GM18867 (cell line): Measurements from ENCODE around the gene OLFML2A.
"Not testable (repeated sequence)": the region's sequence is repeated elsewhere in the genome, so short reads cannot be mapped to it uniquely, and the experiment has no call there.

Experiments used
- ATAC-seq: cut with Tn5 transposase; IDR thresholded peaks from one replicate; pipeline ENCODE4 v1.9.1; 2021; ENCODE audit warnings: mild to moderate bottlenecking, moderate library complexity; ENCODE audit not compliant: unreplicated experiment

OLFML2A gene

DNA sequence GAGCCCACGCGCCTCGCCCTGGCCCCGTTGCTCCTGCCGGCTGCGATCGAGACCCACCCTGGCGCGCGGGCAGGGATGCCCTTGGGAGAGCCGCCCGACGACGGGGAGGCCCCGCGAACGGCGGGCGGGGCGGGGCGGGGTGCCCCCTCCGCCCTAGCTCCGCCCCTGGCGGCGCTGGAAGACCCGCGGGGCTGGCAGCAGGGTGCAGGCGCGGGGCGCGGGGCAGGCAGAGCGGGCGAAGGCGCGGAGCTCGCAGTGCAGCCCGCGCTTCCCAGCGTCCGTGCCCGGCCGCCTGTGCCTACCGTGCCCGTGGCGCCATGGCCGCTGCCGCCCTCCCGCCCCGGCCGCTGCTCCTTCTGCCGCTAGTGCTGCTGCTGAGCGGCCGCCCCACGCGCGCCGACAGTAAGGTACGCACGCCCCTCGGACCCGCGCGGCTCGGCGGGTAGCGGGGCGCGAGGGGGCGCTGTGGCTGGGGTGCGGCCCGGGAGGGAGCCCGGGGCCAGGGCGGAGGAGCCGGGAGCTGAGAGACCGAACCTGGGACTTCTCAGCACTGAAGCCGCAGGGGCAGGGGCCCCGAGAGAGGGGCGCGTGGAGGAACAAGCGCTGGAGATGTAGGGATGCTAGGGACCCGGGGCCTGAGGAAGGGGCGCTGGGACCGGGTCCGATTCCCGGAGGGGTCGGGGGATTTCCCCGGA, at the start of gene OLFML2A:
Gene OLFML2A (plus strand): TSS at position 180 of the 695 bp plus-strand sequence. CDS start 138 bp downstream, at position 318.
- ATAC-seq, result no peak

DNA sequence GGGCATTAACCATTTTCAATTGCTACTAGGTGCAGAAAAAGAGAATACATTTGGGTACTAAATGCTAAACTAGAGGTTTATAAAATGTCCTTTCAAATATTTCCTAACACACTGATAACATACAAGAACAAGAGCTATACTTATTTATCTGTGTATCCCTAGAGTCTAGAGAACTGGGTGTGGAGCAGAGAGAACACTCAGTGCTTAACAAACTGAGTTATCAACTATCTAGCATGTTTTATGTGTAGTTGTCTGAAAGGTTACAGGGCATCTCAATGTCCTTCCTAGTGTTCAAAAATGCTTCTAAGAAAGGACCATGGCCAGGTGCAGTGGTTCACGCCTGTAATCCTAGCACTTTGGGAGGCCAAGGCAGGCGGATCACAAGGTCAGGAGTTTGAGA, 46.2 kb upstream of the OLFML2A start:
- ATAC-seq, result no peak

DNA sequence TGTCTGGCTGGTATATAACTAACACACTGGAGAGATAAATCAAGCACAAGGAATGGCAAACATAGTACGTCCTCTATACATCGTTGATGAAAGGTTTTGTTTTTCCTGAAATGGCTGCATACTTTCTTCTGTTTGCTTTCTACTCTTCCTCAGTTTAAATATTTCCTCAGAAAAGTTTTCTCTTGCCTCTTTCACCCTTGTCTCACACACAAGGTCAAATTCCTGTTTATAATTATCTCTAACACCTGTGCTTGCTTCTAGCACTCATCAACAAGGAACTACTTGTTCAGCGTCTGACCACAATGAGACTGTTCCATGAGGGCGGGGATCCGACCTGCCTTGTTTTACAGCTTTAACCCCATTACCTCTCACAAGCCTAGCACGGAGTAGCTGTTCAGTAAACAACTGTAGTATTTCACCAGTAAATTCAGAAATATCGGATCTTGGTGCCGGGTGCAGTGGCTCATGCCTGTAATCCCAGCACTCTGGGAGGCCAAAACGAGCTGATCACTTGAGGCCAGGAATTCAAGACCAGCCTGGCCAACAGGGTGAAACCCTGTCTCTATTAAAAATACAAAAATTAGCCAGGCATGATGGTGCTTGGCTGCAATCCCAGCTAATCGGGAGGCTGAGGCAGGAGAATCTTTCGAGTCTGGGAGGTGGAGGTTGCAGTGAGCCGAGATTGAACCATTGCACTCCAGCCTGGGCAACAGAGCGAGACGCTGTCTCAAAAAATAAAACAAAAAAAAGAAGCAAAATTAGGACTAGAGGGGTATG, 42.8 kb upstream of the OLFML2A start:
- no peak for ATAC-seq

DNA sequence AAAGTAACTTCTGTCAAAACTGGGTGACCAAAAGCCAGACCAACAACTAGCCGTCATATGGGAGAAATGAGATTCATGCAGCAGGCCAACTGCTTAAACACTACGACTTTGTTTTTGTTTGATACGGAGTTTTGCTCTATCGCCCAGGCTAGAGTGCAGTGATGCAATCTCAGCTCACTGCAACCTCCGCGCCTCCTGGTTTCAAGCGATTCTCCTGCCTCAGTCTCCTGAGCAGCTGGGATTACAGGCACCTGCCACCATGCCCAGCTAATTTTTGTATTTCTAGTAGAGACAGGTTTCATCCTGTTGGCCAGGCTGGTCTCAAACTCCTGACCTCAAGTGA, 42.2 kb upstream of the OLFML2A start:
- ATAC-seq, result not testable (repeated sequence)

DNA sequence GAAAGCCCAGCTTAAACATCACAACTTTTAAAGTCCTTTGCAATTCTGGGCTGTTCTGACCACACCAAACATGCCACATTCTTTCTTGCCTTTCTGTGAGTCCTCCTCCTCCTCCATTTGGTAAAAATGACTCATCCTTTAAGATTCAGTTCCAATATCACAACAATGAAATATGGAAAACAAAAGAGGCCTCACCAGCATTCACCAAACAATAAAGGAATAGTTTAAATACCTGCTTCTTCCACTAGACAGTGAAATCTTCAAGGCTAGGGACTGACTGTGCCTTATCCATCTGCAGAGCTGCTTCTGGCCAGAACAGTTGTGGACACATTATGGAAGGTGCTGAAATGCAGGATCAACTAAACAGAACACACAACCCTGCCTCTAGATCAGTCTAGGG, 41.8 kb upstream of the OLFML2A start:
- ATAC-seq, result no peak

DNA sequence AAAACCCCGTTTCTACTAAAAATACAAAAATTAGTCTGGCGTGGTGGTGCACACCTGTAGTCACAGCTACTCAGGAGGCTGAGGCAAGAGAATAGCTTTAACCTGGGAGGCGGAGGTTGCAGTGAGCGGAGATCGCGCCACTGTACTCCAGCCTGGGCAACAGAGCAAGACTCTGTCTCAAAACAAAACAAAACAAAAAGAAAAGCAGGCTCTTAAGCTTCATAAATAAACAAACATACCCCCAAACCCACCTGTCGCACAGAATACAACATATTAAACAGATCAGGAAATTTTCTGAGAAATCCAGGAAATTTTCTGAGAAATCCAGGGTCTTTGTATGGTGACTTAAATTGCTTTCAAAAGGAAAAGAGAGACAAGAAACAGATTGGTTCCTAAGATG, 38.9 kb upstream of the OLFML2A start:
- not testable (repeated sequence) for ATAC-seq

DNA sequence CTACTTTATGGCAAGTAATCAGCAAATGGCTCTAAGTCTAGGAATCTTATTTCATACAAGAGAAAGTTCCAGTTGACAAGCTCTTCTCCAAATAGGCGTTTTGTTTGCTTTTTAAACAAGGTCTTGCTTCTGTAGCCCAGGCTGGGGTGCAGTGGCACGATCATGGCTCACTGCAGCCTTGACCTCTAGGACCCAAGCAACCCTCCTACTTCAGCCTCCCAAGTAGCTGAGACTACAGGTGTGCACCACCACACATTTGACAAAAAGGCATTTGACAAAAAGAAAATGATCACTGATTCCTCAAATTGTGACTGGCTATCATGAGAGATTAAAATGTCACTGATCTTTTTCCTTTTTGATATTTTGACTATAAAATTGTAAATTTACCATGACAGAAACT, 37.6 kb upstream of the OLFML2A start:
- ATAC-seq, result no peak

DNA sequence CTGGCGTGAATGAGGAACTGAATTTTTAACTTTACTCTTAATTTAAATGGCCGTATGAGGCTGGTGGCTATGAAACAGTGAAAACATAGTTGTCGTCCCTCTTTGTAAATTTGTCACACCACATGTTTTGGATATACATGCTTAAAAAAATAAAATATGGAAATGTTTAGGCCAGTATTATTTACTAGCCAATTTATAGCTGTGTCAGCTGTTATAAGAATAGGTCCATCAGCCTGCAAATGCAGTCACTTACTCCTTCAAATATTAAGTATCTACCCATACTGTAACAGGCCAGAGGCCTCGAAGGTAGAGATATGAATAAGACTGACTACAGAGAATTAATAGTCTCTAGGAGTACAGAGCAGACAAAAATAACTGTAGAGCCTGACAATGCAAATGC, 35.8 kb upstream of the OLFML2A start:
- no peak for ATAC-seq

DNA sequence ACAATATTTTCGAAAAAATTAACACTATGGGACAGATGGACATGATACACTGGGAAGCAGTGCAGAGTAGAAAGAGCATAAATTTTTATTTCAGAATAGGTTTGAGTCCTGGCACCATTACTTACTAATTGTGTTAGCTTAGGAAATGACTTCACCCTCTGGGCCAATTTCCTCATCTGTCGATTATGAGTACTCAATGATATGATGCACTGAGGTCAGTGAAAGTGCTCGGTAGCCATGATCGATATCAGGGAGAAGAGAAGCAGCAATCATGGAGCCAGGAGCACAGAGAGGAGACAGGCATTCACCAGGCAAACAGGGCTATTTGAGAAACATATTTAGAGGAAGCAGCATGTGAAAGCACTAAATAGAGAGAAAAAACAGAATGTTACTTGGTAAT, 35.3 kb upstream of the OLFML2A start:
- no peak for ATAC-seq

DNA sequence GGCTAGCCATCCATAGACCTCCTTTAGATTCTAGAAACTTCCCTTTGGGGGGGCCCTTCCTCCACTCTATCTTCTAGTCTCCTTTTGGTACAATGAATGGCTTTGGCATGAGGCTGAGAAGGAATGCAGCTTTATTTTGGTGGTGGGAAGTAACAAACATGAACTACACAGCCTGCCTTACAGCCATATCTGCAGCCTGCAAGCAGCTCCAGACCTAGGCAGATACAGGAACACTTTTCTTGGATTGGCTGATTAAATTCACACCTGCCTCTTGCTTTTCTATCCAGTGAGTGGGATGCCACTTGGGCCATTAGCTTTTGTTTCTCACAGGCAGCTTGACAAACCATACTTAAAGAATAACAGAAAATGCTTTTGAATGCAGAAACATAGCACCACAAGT, 34.0 kb upstream of the OLFML2A start:
- no peak for ATAC-seq

DNA sequence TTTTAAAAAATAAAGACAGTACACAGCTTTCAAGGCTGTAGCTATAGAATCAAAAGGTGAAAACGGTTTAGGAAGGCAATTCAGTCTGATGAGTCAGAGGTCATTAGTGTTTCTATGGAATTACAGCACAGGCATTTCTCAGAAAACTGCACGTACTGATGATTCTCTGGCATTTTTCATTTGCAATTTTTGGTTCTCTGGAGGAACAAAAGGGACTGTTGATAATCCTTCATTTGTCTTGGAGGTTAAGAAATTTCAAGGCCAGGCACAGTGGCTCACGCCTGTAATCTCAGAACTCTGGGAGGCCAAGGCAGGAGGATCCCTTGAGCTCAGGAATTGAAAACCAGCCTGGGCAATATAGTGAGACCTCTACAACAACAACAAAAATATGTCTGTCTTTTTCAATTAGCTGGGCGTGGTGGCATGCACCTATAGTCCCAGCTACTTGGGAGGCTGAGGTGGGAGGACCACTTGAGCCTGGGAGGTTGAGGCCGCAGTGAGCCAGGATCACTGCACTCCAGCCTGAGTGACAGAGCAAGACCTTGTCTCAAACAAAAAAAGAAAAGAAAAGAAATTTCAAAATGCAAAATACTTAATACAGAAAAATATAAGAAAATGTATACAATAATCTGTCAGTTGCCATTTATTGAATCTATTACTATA, 33.1 kb upstream of the OLFML2A start:
- ATAC-seq, result no peak

DNA sequence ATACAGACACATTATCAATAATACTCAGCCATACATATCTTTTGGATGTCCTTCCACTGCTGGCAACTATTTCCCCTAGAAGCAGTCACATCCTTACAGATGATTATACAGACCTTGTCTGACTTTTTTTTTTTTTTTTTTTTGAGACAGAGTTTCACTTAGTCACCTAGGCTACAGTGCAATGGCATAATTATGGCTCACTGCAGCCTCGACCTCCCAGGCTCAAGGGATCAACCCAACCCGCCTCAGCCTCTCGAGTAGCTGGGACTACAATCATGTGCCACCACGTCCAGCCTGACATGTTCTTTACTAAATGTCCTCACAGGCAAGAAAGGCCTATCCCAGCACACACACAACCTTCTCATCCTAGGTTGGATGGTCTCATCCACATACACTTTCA, 29.9 kb upstream of the OLFML2A start:
- ATAC-seq, result no peak

DNA sequence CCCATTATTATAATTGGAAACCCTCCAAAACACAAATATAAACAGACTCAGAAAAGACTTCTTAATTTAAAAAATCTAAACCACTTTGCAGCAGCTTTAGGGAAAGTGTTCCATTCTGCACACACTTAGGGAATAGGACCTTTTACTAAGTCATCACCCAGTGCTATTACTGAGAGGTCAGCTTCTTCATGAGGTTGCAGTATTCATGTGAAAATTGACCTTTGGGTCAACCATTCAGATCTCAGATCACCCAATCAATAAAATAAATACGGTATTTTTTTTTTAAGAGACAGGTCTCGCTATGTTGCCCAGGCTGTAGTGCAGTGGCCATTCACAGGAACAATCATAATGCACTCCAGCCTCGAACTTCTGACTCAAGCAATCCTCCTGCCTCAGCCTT, 27.6 kb upstream of the OLFML2A start:
- no peak for ATAC-seq

DNA sequence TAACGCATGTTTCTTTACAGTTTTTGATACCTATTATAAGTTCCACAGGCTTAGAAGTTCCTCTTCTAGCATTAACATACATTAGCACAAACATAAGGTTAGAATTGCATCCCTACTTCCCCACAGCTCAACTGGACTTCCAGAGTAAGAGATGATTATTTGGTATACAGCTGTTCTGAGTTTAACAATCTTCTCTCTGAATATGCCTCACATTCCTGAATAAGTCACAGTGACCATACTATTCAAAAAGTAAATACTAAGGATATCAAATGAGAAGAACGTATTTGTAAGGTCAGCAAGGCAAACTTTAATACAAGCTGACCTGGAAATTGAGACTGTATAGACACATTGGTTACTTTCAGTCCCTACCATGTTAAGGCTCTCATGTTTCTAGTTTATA, 27.2 kb upstream of the OLFML2A start:
- ATAC-seq, result no peak

DNA sequence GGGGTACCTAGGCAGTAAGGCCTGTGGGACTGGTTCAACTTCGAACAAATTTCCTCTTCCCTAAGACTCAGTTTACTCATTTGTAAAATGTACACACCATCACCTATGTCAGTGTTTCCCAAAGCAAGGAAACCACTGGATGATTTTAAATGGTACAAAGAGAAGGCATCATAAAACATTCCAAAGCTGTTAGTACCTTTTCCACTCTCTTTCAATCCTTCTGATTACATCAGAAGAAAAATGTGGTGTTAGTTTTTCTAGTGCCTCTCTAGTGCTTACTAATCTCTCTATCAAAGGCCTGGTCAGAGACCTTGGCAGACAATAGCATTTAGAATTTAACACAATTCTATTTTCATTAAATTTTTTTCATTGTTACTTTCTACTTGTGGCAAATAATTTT, 24.0 kb upstream of the OLFML2A start:
- no peak for ATAC-seq

DNA sequence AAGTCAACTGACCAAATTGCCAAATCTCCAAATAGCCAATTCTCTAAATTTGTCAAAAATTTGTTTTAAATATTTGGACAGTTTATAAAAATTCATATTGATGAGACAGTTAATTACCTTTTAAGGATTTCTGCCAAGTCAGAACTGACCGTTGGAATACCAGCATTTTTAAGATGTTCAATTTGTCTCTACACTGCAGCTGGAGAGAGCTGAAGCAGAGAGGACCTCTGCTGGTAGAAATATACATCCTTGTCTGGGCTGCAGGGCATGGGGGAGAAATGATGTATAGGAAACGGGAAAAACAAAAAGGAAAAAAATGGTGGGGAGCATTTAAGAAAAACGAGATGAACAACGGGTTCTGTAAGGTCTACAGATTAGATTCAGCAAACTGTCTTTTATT, 22.6 kb upstream of the OLFML2A start:
- no peak for ATAC-seq

DNA sequence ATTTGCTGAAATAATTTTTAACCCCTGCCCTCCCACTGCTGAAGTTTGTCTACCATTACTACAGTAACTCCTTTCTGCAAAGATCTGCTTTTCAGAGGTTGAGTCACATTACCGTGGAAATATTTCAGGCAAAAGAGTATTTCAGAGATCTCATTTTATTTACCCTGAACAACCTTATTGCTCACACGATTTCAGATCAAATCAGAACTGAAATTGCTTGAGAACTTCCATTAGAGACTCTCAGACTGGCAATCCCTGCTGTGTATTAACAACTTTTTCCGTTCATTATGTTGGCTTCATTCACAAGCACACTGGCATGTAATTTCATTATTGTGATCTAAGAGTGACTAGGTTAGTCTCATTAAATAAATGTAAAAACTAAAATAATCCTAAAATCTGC, 21.9 kb upstream of the OLFML2A start:
- ATAC-seq, result no peak

DNA sequence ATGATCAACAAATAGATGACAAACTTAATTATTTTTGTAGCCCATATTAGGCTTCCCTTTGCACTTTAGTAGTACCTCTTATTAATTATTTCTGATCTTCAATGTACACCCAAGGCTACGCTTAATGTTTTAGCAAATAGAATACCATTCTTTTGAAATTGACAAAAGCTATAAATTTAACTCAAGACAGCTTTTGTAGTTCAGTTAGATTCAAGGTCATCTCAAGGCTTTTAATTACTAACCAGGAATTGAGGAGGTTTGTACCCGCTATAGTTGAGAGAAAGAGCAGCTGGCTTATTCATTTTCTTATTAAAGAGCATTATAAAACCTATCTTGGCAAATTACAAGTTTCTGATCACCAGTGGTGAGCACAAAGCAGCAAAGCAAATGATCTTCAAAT, 20.9 kb upstream of the OLFML2A start:
- no peak for ATAC-seq

DNA sequence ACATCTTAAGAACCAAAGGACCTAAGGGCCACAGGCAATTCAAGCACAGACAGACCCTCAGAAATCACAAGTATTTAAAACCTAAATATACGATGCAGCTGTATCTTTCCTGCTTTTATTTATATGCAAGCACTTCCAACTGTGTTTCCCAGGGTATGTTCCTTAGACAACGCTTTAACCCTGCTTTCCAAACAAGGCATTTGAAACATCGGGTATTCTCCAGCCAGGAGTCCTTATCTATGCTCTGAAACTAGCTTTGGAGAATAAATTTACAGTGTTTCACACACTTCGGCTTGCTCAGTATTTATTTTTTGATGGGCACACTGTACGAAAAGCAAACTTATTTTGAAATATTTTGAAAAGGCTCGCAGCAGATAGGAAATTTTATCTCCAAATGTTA, 19.3 kb upstream of the OLFML2A start:
- ATAC-seq, result no peak

DNA sequence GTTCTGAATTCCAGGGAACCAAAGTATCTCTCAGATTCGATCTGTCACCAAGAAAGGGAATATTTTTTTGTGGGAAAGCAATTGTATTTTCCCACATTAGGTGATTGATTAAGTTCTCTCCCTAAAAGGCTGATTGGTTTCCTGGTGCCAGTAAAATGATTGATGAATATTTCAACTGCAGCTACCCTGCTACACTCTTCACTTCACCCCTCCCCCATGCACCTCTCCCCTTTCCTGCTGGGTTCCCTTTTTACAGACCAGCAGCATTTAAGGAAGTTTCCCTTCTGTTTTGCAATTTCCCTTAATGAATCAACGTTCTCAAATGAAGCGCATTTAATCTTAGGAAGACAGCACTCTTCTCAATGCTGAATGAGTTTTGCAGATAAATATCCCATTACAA, 18.9 kb upstream of the OLFML2A start:
- no peak for ATAC-seq

DNA sequence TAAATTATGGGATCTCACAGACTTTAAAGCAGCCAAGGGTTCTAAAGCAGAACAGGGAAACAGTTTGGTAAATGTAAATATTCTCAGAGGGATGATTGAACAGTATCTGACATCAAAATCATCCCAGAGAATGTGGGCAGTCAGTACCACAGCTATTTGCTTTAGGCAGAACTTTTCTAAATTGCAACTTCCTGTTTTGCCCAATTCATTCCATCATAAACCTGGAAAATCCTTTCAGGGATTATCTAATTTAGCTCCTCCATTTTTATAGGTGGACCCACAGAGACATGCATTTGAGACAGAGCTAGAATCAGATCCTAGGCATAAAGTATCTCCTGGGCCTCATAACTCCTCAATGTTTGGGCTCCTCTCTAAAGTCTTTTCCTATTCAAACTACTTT, 18.2 kb upstream of the OLFML2A start:
- no peak for ATAC-seq

DNA sequence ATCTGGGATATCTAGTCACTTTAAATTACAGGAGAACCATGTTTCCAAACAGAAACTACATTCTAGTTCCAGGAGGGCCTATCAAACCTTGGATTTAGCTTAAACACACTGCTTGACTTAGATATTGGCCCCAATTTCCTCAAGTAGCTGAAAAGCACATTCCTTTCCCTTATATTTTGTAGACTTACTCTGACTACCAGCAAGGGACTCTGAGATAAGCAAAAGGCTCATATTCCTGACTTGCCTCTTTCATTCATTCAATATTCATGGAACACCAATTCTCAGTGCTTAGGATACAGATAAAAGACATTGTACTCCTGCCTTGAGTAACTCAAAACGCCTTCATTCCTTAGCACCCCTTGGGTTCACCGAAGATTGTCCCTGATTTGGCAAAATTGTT, 17.6 kb upstream of the OLFML2A start:
- no peak for ATAC-seq
